HEK293T (cell line): ENCODE results near the gene TMTC2.
A peak's percentile ranks its signal among the peaks of the same experiment; 100 is the strongest.

Source experiments
- CTCF ChIA-PET: fragments of 350-600 bp; formaldehyde crosslinking; extraction: SDS; loops from one replicate; lab custom pipeline; 2021; ENCODE audit warnings: antibody characterized with exemption, inconsistent platforms; lab: Yijun Ruan, JAX
- POLR2A ChIA-PET: fragments of 350-600 bp; formaldehyde crosslinking; extraction: SDS; loops from one replicate; lab custom pipeline; 2020; ENCODE audit warnings: antibody characterized with exemption, inconsistent platforms; lab: Yijun Ruan, JAX
- DNase-seq: peaks from one replicate; pipeline ENCODE4 v3.0.0; 2012; ENCODE audit warnings: mixed read lengths; ENCODE audit errors: extremely low spot score
- ARNT ChIP-seq: fragments of 450-650 bp; IDR thresholded peaks from 2 replicates; pipeline ENCODE4 v1.6.1; 2017; ENCODE audit warnings: mild to moderate bottlenecking
- BHLHE40 ChIP-seq: fragments of 450-650 bp; IDR thresholded peaks from 2 replicates; pipeline ENCODE4 v1.6.1; 2016; ENCODE audit warnings: mild to moderate bottlenecking, moderate library complexity, borderline replicate concordance
- CTBP1 ChIP-seq: fragments of 450-650 bp; IDR thresholded peaks from 2 replicates; pipeline ENCODE4 v1.6.1; 2016; ENCODE audit warnings: borderline replicate concordance
- ELF4 ChIP-seq: fragments of 450-650 bp; IDR thresholded peaks from 2 replicates; pipeline ENCODE4 v1.6.1; 2017; ENCODE audit warnings: antibody characterized with exemption
- FOXA1 ChIP-seq: fragments of 450-650 bp; IDR thresholded peaks from 2 replicates; pipeline ENCODE4 v1.6.1; 2016; ENCODE audit warnings: mild to moderate bottlenecking
- FOXK2 ChIP-seq: fragments of 450-650 bp; IDR thresholded peaks from 2 replicates; pipeline ENCODE4 v1.6.1; 2016; ENCODE audit warnings: mild to moderate bottlenecking
- FOXM1 ChIP-seq: fragments of 450-650 bp; IDR thresholded peaks from 2 replicates; pipeline ENCODE4 v1.6.1; 2017; ENCODE audit warnings: mild to moderate bottlenecking, borderline replicate concordance
- HDGF ChIP-seq: fragments of 450-650 bp; IDR thresholded peaks from 2 replicates; pipeline ENCODE4 v1.6.1; 2017; ENCODE audit warnings: antibody characterized with exemption, borderline replicate concordance
- L3MBTL2 ChIP-seq: fragments of 450-650 bp; conservative IDR thresholded peaks from 2 replicates; pipeline ENCODE4 v1.6.1; 2016; ENCODE audit warnings: mild to moderate bottlenecking
- LEF1 ChIP-seq: fragments of 450-650 bp; IDR thresholded peaks from 2 replicates; pipeline ENCODE4 v1.6.1; 2017; ENCODE audit warnings: mild to moderate bottlenecking, borderline replicate concordance
- NFRKB ChIP-seq: fragments of 450-650 bp; IDR thresholded peaks from 2 replicates; pipeline ENCODE4 v1.6.1; 2016; ENCODE audit warnings: mild to moderate bottlenecking, moderate library complexity
- PKNOX1 ChIP-seq: fragments of 450-650 bp; IDR thresholded peaks from 2 replicates; pipeline ENCODE4 v1.6.1; 2016
- SP1 ChIP-seq: fragments of 450-650 bp; IDR thresholded peaks from 2 replicates; pipeline ENCODE4 v1.6.1; 2017
- SUZ12 ChIP-seq: fragments of 450-650 bp; IDR thresholded peaks from 2 replicates; pipeline ENCODE4 v1.6.1; 2016; ENCODE audit warnings: mild to moderate bottlenecking
- TARDBP ChIP-seq: fragments of 450-650 bp; IDR thresholded peaks from 2 replicates; pipeline ENCODE4 v1.6.1; 2016
- ZNF384 ChIP-seq: fragments of 450-650 bp; IDR thresholded peaks from 2 replicates; pipeline ENCODE4 v1.6.1; 2016

Gene TMTC2

GRCh38 chr12:82832096-82832495 lies 145.4 kb downstream of the TMTC2 start:
- TF ChIP-seq LEF1 (no peak), CTBP1 (no peak), L3MBTL2 (no peak), FOXA1 (no peak), NFRKB (no peak), PKNOX1 (no peak), SP1 (no peak), FOXM1 (no peak)
- ChIA-PET POLR2A (no interaction called here), CTCF (no interaction called here)
- DNase-seq = no peak

GRCh38 chr12:82832981-82833380 lies 146.3 kb downstream of the TMTC2 start:
- no peak for DNase-seq
- CTCF ChIA-PET = no interaction called here
- TF ChIP-seq PKNOX1 (peak; percentile 53; the same call in 1 of the 2 replicates), LEF1 (no peak), SUZ12 (no peak)
- POLR2A ChIA-PET = no interaction called here

DNA sequence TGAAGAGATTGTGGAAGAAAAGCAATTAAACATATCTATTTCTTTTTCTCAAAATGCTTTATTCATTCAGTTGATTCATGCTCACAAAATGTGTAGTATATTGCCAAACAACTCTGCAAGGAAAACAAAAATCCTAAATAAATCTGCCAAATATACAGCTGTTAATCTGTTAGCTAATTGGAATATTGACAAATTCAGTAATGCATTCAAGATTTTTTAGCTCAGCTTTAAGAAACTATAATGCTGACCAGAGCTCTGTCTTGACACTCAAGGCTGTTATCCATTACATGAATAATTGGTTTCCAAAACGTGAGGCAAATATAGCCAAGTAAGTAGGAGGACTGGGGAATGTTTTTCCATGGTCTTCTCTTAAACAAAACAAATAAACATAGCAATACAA lies 146.8 kb downstream of the TMTC2 start:
- no peak for DNase-seq
- POLR2A ChIA-PET = no interaction called here
- no peak for TF ChIP-seq TARDBP
- TF ChIP-seq FOXA1 = no peak
- no peak for TF ChIP-seq ARNT
- no peak for TF ChIP-seq ELF4
- no peak for TF ChIP-seq LEF1
- TF ChIP-seq FOXK2 = no peak
- no peak for TF ChIP-seq L3MBTL2
- TF ChIP-seq PKNOX1 = no peak
- no peak for TF ChIP-seq SP1
- TF ChIP-seq ZNF384 = no peak
- no peak for TF ChIP-seq HDGF
- no peak for TF ChIP-seq SUZ12
- TF ChIP-seq BHLHE40 = no peak
- CTCF ChIA-PET = no interaction called here

- ChIA-PET POLR2A (no interaction called here), CTCF (no interaction called here)
- no peak for DNase-seq
- no peak for TF ChIP-seq ZNF384
- no peak for TF ChIP-seq LEF1
- no peak for TF ChIP-seq PKNOX1
- no peak for TF ChIP-seq ARNT
- TF ChIP-seq L3MBTL2 = no peak
- no peak for TF ChIP-seq FOXA1
- TF ChIP-seq SP1 = no peak
- no peak for TF ChIP-seq SUZ12
- TF ChIP-seq HDGF = no peak
- no peak for TF ChIP-seq FOXK2
- no peak for TF ChIP-seq TARDBP
- TF ChIP-seq NFRKB = no peak
- no peak for TF ChIP-seq ELF4
- no peak for TF ChIP-seq CTBP1
- no peak for TF ChIP-seq BHLHE40
Measured at GRCh38 chr12:82835217-82835616, 148.5 kb downstream of the TMTC2 start.

- TF ChIP-seq NFRKB (no peak), LEF1 (no peak), ZNF384 (no peak), SP1 (no peak), ELF4 (no peak), HDGF (no peak), TARDBP (no peak), FOXK2 (no peak)
- CTCF ChIA-PET = no interaction called here
- DNase-seq = no peak
- POLR2A ChIA-PET = no interaction called here
Measured at GRCh38 chr12:82838131-82838551, 151.4 kb downstream of the TMTC2 start.

GRCh38 chr12:82838827-82839226 lies 152.1 kb downstream of the TMTC2 start:
- no peak for TF ChIP-seq ZNF384
- no peak for TF ChIP-seq FOXA1
- TF ChIP-seq NFRKB = no peak
- no peak for TF ChIP-seq FOXM1
- TF ChIP-seq HDGF = no peak
- TF ChIP-seq ARNT = no peak
- CTCF ChIA-PET = no interaction called here
- POLR2A ChIA-PET = no interaction called here
- no peak for DNase-seq

GRCh38 chr12:82839796-82840195 lies 153.1 kb downstream of the TMTC2 start:
- ChIA-PET POLR2A (no interaction called here), CTCF (no interaction called here)
- TF ChIP-seq PKNOX1 = peak; percentile 25
- TF ChIP-seq CTBP1 = no peak
- DNase-seq = no peak
